ENCODE results near the gene SLC34A3. TPM values are rescaled to one million over a fixed set of nuclear protein-coding genes. Genes with fewer than 3 reads are reported as not detected.

Gene SLC34A3
- total RNA-seq, 1 donor from 2014 or later: not detected

GRCh38 chr9:137221506-137222111 lies 9.1 kb upstream of the SLC34A3 start:
- Mint-ChIP-seq H3K4me3 (no peak overlapping the region), H3K4me1 (no peaks in the 10 kb centered on the region), H3K36me3 (no peaks in the 10 kb centered on the region), H3K27ac (no peak overlapping the region), H3K9me3 (no peaks in the 10 kb centered on the region), H3K27me3 (ENCODE audit: insufficient read depth, low read depth) (peaks cover 2% of the 10 kb centered on the region)
- Histone ChIP-seq H3K79me2 (ENCODE audit: low read depth) (no peaks in the 10 kb centered on the region), H3K4me3 (peak overlapping the region; percentile 56), H3K36me3 (no peaks in the 10 kb centered on the region), H4K20me1 (ENCODE audit: low read depth) (peaks cover 7% of the 10 kb centered on the region), H3K4me1 (peaks cover 13% of the 10 kb centered on the region), H3K9me3 (ENCODE audit: low read depth) (no peaks in the 10 kb centered on the region), H3F3A (ENCODE audit: low read depth) (peaks cover 12% of the 10 kb centered on the region), H3K9ac (no peak overlapping the region), H3K27ac (no peak overlapping the region), H3K4me2 (peak overlapping the region; percentile 92), H3K27me3 (peaks cover 25% of the 10 kb centered on the region), H2AFZ (replicated peaks) (no peak overlapping the region)
- peak; percentile 47 for DNase-seq (ENCODE audit: low spot score)
- no peak for TF ChIP-seq EZH2phosphoT487 (IDR thresholded peaks at IDR 0.05)
- no peak for TF ChIP-seq EZH2 (IDR thresholded peaks at IDR 0.05)
- TF ChIP-seq CTCF (IDR thresholded peaks at IDR 0.05): no peak

GRCh38 chr9:137222190-137223077 lies 8.3 kb upstream of the SLC34A3 start, which contains the start of gene RNF208:
Gene RNF208, minus strand, starts transcription at chr9:137222240. Its CDS starts 1,028 bp downstream, at chr9:137221212.
- Mint-ChIP-seq H3K4me3 (peak within 1 kb of the TSS; percentile 87), H3K27me3 (ENCODE audit: insufficient read depth, low read depth) (peaks cover 3% of the 10 kb centered on the region), H3K27ac (no peak within 1 kb of the TSS), H3K9me3 (no peaks in the 10 kb centered on the region), H3K36me3 (no peaks in the 10 kb centered on the region), H3K4me1 (no peaks in the 10 kb centered on the region)
- DNase-seq (ENCODE audit: low spot score): peak; percentile 61
- Histone ChIP-seq H3K27ac (no peak within 1 kb of the TSS), H3K4me3 (peak within 1 kb of the TSS; percentile 65), H3F3A (ENCODE audit: low read depth) (peaks cover 12% of the 10 kb centered on the region), H3K27me3 (peaks cover 25% of the 10 kb centered on the region), H3K79me2 (ENCODE audit: low read depth) (no peaks in the 10 kb centered on the region), H3K4me1 (peaks cover 13% of the 10 kb centered on the region), H3K9ac (no peak within 1 kb of the TSS), H3K4me2 (peak within 1 kb of the TSS; percentile 92), H2AFZ (replicated peaks) (no peak within 1 kb of the TSS), H3K9me3 (ENCODE audit: low read depth) (no peaks in the 10 kb centered on the region), H3K36me3 (no peaks in the 10 kb centered on the region), H4K20me1 (ENCODE audit: low read depth) (peaks cover 6% of the 10 kb centered on the region)
- TF ChIP-seq EZH2 (IDR thresholded peaks at IDR 0.05) (peak; percentile 58), CTCF (IDR thresholded peaks at IDR 0.05) (no peak), EZH2phosphoT487 (IDR thresholded peaks at IDR 0.05) (peak; percentile 38)

- H3K27ac ChIP-seq: no peak overlapping the region
- no peak overlapping the region for H3K27ac Mint-ChIP-seq
Measured at GRCh38 chr9:137223078-137223970, 7.4 kb upstream of the SLC34A3 start.

More at GRCh38 chr9:137223078-137223970, 7.4 kb upstream of the SLC34A3 start:
- Histone ChIP-seq H3K4me1 (peaks cover 13% of the 10 kb centered on the region), H3K9me3 (ENCODE audit: low read depth) (no peaks in the 10 kb centered on the region), H3K4me3 (peak overlapping the region; percentile 65), H3K9ac (peak overlapping the region; percentile 66), H2AFZ (replicated peaks) (peak overlapping the region; percentile 29), H3F3A (ENCODE audit: low read depth) (peaks cover 12% of the 10 kb centered on the region), H3K79me2 (ENCODE audit: low read depth) (no peaks in the 10 kb centered on the region), H4K20me1 (ENCODE audit: low read depth) (no peaks in the 10 kb centered on the region), H3K27me3 (peaks cover 25% of the 10 kb centered on the region), H3K4me2 (peak overlapping the region; percentile 81), H3K36me3 (no peaks in the 10 kb centered on the region)
- TF ChIP-seq EZH2phosphoT487 (IDR thresholded peaks at IDR 0.05) (peak; percentile 3), CTCF (IDR thresholded peaks at IDR 0.05) (no peak), EZH2 (IDR thresholded peaks at IDR 0.05) (peak; percentile 62)
- H3K27me3 Mint-ChIP-seq (ENCODE audit: insufficient read depth, low read depth): peaks cover 6% of the 10 kb centered on the region
- H3K36me3 Mint-ChIP-seq: no peaks in the 10 kb centered on the region
- DNase-seq (ENCODE audit: low spot score): peak; percentile 98
- peak overlapping the region; percentile 87 for H3K4me3 Mint-ChIP-seq
- peaks cover 3% of the 10 kb centered on the region for H3K4me1 Mint-ChIP-seq
- H3K9me3 Mint-ChIP-seq: no peaks in the 10 kb centered on the region

Measured in neural progenitor cell (in vitro differentiated cells).